ENCODE results near the gene SUMF1.

GRCh38 chr3:4447295-4447999 lies 19.6 kb downstream of the SUMF1 start:
- no peak for TF ChIP-seq CTCF (IDR thresholded peaks at IDR 0.05; ENCODE audit: low read depth, low read length, missing input control)
- no peak for TF ChIP-seq YY1 (IDR thresholded peaks at IDR 0.05)
- no peak for TF ChIP-seq MAX (IDR thresholded peaks at IDR 0.05)
- no peak for TF ChIP-seq TAF1 (conservative IDR thresholded peaks at IDR 0.05)
- TF ChIP-seq ATF3 (IDR thresholded peaks at IDR 0.05): no peak
- TF ChIP-seq REST (IDR thresholded peaks at IDR 0.05): no peak
- no peak for TF ChIP-seq EGR1 (IDR thresholded peaks at IDR 0.05; ENCODE audit: low read depth in 2 of 2)
- no peak for TF ChIP-seq RAD21 (IDR thresholded peaks at IDR 0.05)
- no peak for TF ChIP-seq GABPA (IDR thresholded peaks at IDR 0.05 in 1 of 2, conservative IDR thresholded peaks at IDR 0.05 in 1 of 2)
- TF ChIP-seq JUND (IDR thresholded peaks at IDR 0.05): no peak
- TF ChIP-seq SP1 (IDR thresholded peaks at IDR 0.05): no peak
- TF ChIP-seq HNF4G (IDR thresholded peaks at IDR 0.05): no peak
